Omental fat pad (tissue), 4 donors: ENCODE data around the gene SKOR2. TPM values are rescaled to one million over a fixed set of nuclear protein-coding genes. Genes with fewer than 3 reads are reported as not detected.

Experiments used
- ATAC-seq: fragments of 150-250 bp; one replicate; pipeline ENCODE4 v1.9.1; 2016; ENCODE audit warnings: mild to moderate bottlenecking, moderate library complexity; ENCODE audit not compliant: low FRiP score
- DNase-seq: peaks from one replicate; pipeline ENCODE4 v3.0.0-alpha.2; 2019; ENCODE audit warnings: low spot score
- CTCF ChIP-seq, 3 donors: fragments of 450-650 bp; IDR thresholded peaks; one replicate each; pipeline ENCODE4 v1.5.1; 2016 to 2017; ENCODE audit warnings: antibody characterized with exemption in 3 of 3, mild to moderate bottlenecking in 3 of 3, moderate library complexity in 2 of 3
- total RNA-seq, 4 donors: library from RNA; depleted of rRNA; stranded (reverse); fragments of >200 nt; gene quantifications; one replicate each; pipeline ENCODE4 v1.1.0, GENCODE V29; 2016

The SKOR2 gene
- total RNA-seq, 4 donors from 2014 or later = not detected

GRCh38 chr18:47254341-47254939 lies 3.0 kb upstream of the SKOR2 start:
- TF ChIP-seq CTCF (IDR thresholded peaks at IDR 0.05) = no peak
- ATAC-seq = no peak
- no peak for DNase-seq

GRCh38 chr18:47253101-47253654 lies 1.7 kb upstream of the SKOR2 start:
- ATAC-seq (no peak), DNase-seq (no peak)
- no peak for TF ChIP-seq CTCF (IDR thresholded peaks at IDR 0.05)

GRCh38 chr18:47250391-47251046 lies 941 bp downstream of the SKOR2 start:
- no peak for ATAC-seq
- no peak for TF ChIP-seq CTCF (IDR thresholded peaks at IDR 0.05)
- DNase-seq = no peak

GRCh38 chr18:47249314-47249981 lies 2.0 kb downstream of the SKOR2 start:
- no peak for DNase-seq
- no peak for ATAC-seq
- TF ChIP-seq CTCF (IDR thresholded peaks at IDR 0.05) = no peak

- no peak for TF ChIP-seq CTCF (IDR thresholded peaks at IDR 0.05)
- no peak for ATAC-seq
- DNase-seq = no peak
Measured at GRCh38 chr18:47248604-47249313, 2.7 kb downstream of the SKOR2 start.

- TF ChIP-seq CTCF (IDR thresholded peaks at IDR 0.05) = no peak
- DNase-seq = no peak
- no peak for ATAC-seq
Measured at GRCh38 chr18:47248115-47248603, 3.3 kb downstream of the SKOR2 start.
